Endothelial cell of umbilical vein (primary cell): ENCODE measurements around the gene TNRC6A. TPM values are rescaled to one million over a fixed set of nuclear protein-coding genes. Genes with fewer than 3 reads are reported as not detected.

Experiments used
- BruUV-seq: library from RNA; stranded (reverse); fragments of 400-500 nt; replicated peaks from 2 replicates; lab custom pipeline; 2021; lab: Mats Ljungman, UMichigan
- CTCF ChIA-PET: fragments of 300-600, 350-600 bp; sonication (Branson Sonifier 250); formaldehyde crosslinking; loops from one replicate; lab custom pipeline; 2021; ENCODE audit warnings: antibody characterized with exemption, inconsistent platforms; lab: Charles Lee
- POLR2A ChIA-PET: fragments of 300-600, 350-600 bp; sonication (Branson Sonifier 250); formaldehyde crosslinking; loops from one replicate; lab custom pipeline; 2021; ENCODE audit warnings: antibody characterized with exemption, inconsistent platforms; lab: Charles Lee
- DNase-seq: peaks from one replicate; pipeline ENCODE4 v3.0.0-alpha.2; 2011; ENCODE audit warnings: low read depth, low spot score
- FAIRE-seq: peaks from 2 replicates; lab custom pipeline; 2011; peaks lifted over from hg19 to GRCh38; lab: Jason Lieb, UNC
- H2AFZ ChIP-seq: 2 replicates; pipeline ENCODE4 v1.6.0; 2012; ENCODE audit warnings: low read depth, low read length, control low read depth, inconsistent platforms
- H3K27ac ChIP-seq: 2 replicates; pipeline ENCODE4 v1.5.1; 2011; ENCODE audit warnings: low read depth, mild to moderate bottlenecking, control low read depth, low read length, moderate library complexity; ENCODE audit not compliant: insufficient read depth
- H3K27me3 ChIP-seq, 2 experiments: 2 replicates each; pipeline versions ENCODE4 v1.6.0 to v1.6.1; 2011; ENCODE audit warnings: low read length in 2 of 2, mixed read lengths in 1 of 2; ENCODE audit not compliant: control insufficient read depth in 2 of 2, insufficient read depth in 2 of 2
- H3K36me3 ChIP-seq, 2 experiments: 2 replicates in 1 of 2; 3 replicates in 1 of 2; pipeline ENCODE4 v1.5.1; 2011; ENCODE audit warnings: low read length in 2 of 2, mild to moderate bottlenecking in 1 of 2, moderate library complexity in 1 of 2; ENCODE audit not compliant: control insufficient read depth in 2 of 2, insufficient read depth in 2 of 2; ENCODE audit errors: extremely low read depth in 1 of 2
- H3K4me1 ChIP-seq: 3 replicates; pipeline ENCODE4 v1.5.1; 2011; ENCODE audit warnings: mild to moderate bottlenecking, low read length; ENCODE audit not compliant: control insufficient read depth, insufficient read depth; ENCODE audit errors: extremely low read depth
- H3K4me2 ChIP-seq: 2 replicates; pipeline ENCODE4 v1.6.1; 2011; ENCODE audit warnings: low read length, control low read depth, mixed read lengths; ENCODE audit not compliant: insufficient read depth
- H3K4me3 ChIP-seq, 3 experiments: fragments of 200-600 bp in 1 of 3; sonication (generic), shearing (Covaris generic) in 1 of 3; replicated peaks in 1 of 3; 2 replicates each; pipeline ENCODE4 v1.5.1; 2011 to 2016; ENCODE audit warnings: control low read depth in 3 of 3, low read length in 3 of 3, mild to moderate bottlenecking in 2 of 3, inconsistent platforms in 1 of 3, low read depth in 1 of 3, moderate library complexity in 1 of 3; ENCODE audit not compliant: insufficient read depth in 1 of 3
- H3K79me2 ChIP-seq: 2 replicates; pipeline ENCODE4 v1.6.0; 2012; ENCODE audit warnings: low read length, inconsistent platforms; ENCODE audit not compliant: control insufficient read depth, insufficient read depth
- H3K9ac ChIP-seq: replicated peaks from 2 replicates; pipeline ENCODE3; 2011; ENCODE audit warnings: low read length, control low read depth; ENCODE audit not compliant: insufficient read depth; ENCODE audit errors: extremely low read depth
- H3K9me1 ChIP-seq: replicated peaks from 3 replicates; pipeline ENCODE4 v1.6.0; 2011; ENCODE audit warnings: mild to moderate bottlenecking, low read length; ENCODE audit not compliant: control insufficient read depth, insufficient read depth; ENCODE audit errors: extremely low read depth
- H3K9me3 ChIP-seq: replicated peaks from 2 replicates; pipeline ENCODE4 v1.5.1; 2012; ENCODE audit warnings: low read length, inconsistent platforms; ENCODE audit not compliant: control insufficient read depth, insufficient read depth
- H4K20me1 ChIP-seq: replicated peaks from 2 replicates; pipeline ENCODE3; 2011; ENCODE audit warnings: mild to moderate bottlenecking, low read length; ENCODE audit not compliant: control insufficient read depth, insufficient read depth; ENCODE audit errors: extremely low read depth
- CTCF ChIP-seq, 2 donors: IDR thresholded peaks; 1 replicate in 1 of 2; 2 replicates in 1 of 2; pipeline ENCODE4 v1.5.1; 2011; ENCODE audit warnings: low read length in 2 of 2, mild to moderate bottlenecking in 2 of 2, moderate library complexity in 2 of 2, control low read depth in 1 of 2, inconsistent platforms in 1 of 2, low read depth in 1 of 2; ENCODE audit not compliant: insufficient read depth in 1 of 2; ENCODE audit errors: extremely low read depth in 1 of 2
- EZH2 ChIP-seq: IDR thresholded peaks from 2 replicates; pipeline ENCODE4 v1.6.1; 2012; ENCODE audit warnings: borderline replicate concordance, low read depth, mild to moderate bottlenecking, moderate library complexity, low read length, inconsistent platforms; ENCODE audit not compliant: severe bottlenecking
- FOS ChIP-seq: IDR thresholded peaks from 2 replicates; pipeline ENCODE4 v1.6.1; 2011; ENCODE audit warnings: mild to moderate bottlenecking, low read length, moderate library complexity, borderline replicate concordance; ENCODE audit not compliant: insufficient read depth
- GATA2 ChIP-seq: IDR thresholded peaks from 2 replicates; pipeline ENCODE4 v1.7.0; 2011; ENCODE audit warnings: low read depth, mild to moderate bottlenecking, moderate library complexity, mixed read lengths, low read length; ENCODE audit not compliant: insufficient read length, insufficient read depth
- JUN ChIP-seq: IDR thresholded peaks from 2 replicates; pipeline ENCODE4 v1.6.1; 2011; ENCODE audit warnings: borderline replicate concordance, low read depth; ENCODE audit not compliant: insufficient read length, insufficient read depth
- MAX ChIP-seq: IDR thresholded peaks from 2 replicates; pipeline ENCODE4 v1.6.1; 2011; ENCODE audit not compliant: insufficient read depth, insufficient read length
- MYC ChIP-seq: IDR thresholded peaks from one replicate; pipeline ENCODE4 v1.6.1; 2011; ENCODE audit warnings: mild to moderate bottlenecking, low read depth, low read length
- POLR2A ChIP-seq: IDR thresholded peaks from 2 replicates; pipeline ENCODE4 v1.6.1; 2012; ENCODE audit warnings: low read depth, mild to moderate bottlenecking, control low read depth, low read length
- POLR2AphosphoS5 ChIP-seq: IDR thresholded peaks from 2 replicates; pipeline ENCODE4 v1.6.1; 2012; ENCODE audit warnings: low read depth, mild to moderate bottlenecking, control low read depth, low read length, moderate library complexity; ENCODE audit not compliant: insufficient read depth
- dilution Hi-C: fragments of 300-500 bp; cut with MboI; formaldehyde crosslinking; loops from one replicate; pipeline ENCODE4 v1.15.0; 2019; ENCODE audit warnings: low sequenced_read_pairs; ENCODE audit not compliant: extremely low pct_ligation_motif_present
- intact Hi-C: fragments of 100-400 bp; cut with micrococcal nuclease; formaldehyde crosslinking; loops from one replicate; pipeline ENCODE4 v1.10.0; 2022
- polyA plus RNA-seq, 4 experiments: library from polyadenylated mRNA; depleted of rRNA in 3 of 4; stranded (reverse) in 3 of 4; unstranded in 1 of 4; fragments of >200 nt; gene quantifications; 2 replicates each; pipeline versions ENCODE4 v1.2.1 to v1.2.3, GENCODE V29; 2011 to 2012; ENCODE audit warnings: missing spikeins in 1 of 4
- total RNA-seq: library from RNA; stranded (reverse); gene quantifications from 2 replicates; pipeline ENCODE4 v1.2.3, GENCODE V29; 2021

TNRC6A gene
- total and polyA plus RNA-seq, 2 donors (not counting 3 experiments of a cell fraction or from before 2014, with no cell fraction given), result 39.3 to 74.5 TPM

GRCh38 chr16:24755201-24755874 lies 25.9 kb downstream of the TNRC6A start:
- H4K20me1 ChIP-seq, result peaks cover 14% of the 10 kb centered on the region
- TF ChIP-seq POLR2A, result no peak
- H3K4me1 ChIP-seq, result peaks cover 7% of the 10 kb centered on the region
- H3K9ac ChIP-seq, result no peak overlapping the region
- ChIA-PET CTCF (interaction anchor here (1.2 to 1.9 kb wide), 4 partner anchors 10 to 175 kb away, joined by 3 to 4 read pairs (median 4); no protein-coding TSS in a partner anchor), POLR2A (no interaction called here)
- peaks cover 85% of the 10 kb centered on the region for H3K79me2 ChIP-seq
- no peaks in the 10 kb centered on the region for H3K9me3 ChIP-seq
- no peaks in the 10 kb centered on the region for H3K27me3 ChIP-seq
- no peak overlapping the region for H3K27ac ChIP-seq
- FAIRE-seq (no peak), DNase-seq (no peak)
- H3K4me3 ChIP-seq, result no peak overlapping the region
- no peak overlapping the region for H2AFZ ChIP-seq
- dilution Hi-C loops, result no loop called here
- H3K36me3 ChIP-seq, result peaks cover 0 to 6% of the 10 kb centered on the region in 2 experiments
- no peaks in the 10 kb centered on the region for H3K9me1 ChIP-seq
- H3K4me2 ChIP-seq, result no peak overlapping the region
- intact Hi-C loops, result no loop called here
- BruUV-seq, result no TSS peak

DNA sequence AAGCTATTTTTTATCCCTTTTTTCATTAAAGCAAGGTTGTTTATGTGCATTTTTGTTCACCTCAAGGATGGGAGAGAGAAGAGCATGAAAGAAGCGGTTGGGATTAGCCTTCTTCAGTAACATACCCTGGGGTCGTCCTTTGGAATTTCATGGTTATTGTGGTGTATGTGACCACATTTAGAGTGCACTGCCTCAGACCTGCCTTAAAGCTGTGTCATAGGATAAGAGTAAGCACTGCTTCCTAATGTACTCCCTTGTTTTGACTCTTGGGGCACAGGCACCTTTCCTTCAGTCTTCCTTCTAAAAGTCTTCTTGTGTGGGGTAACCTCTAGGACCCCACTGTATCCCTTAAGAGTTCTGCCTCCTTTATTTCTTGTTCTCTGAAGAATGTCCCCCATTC lies 28.9 kb downstream of the TNRC6A start:
- DNase-seq, result no peak
- Histone ChIP-seq H3K9ac (no peak overlapping the region), H2AFZ (no peak overlapping the region), H3K36me3 (peaks cover 6% of the 10 kb centered on the region in 2 experiments), H3K79me2 (peaks cover 59% of the 10 kb centered on the region), H4K20me1 (peaks cover 7% of the 10 kb centered on the region), H3K9me3 (no peaks in the 10 kb centered on the region), H3K27ac (no peak overlapping the region), H3K27me3 (no peaks in the 10 kb centered on the region), H3K9me1 (no peaks in the 10 kb centered on the region), H3K4me1 (peaks cover 2% of the 10 kb centered on the region), H3K4me3 (no peak overlapping the region), H3K4me2 (no peak overlapping the region)
- no peak for FAIRE-seq
- ChIA-PET POLR2A (no interaction called here), CTCF (interaction anchor here (0.6 to 1.5 kb wide), 3 partner anchors 10 to 42 kb away, joined by 4 to 6 read pairs (median 6); no protein-coding TSS in a partner anchor)
- BruUV-seq, result no TSS peak
- intact Hi-C loops, result no loop called here
- TF ChIP-seq POLR2A (no peak), FOS (no peak), EZH2 (no peak), GATA2 (no peak), MYC (no peak), CTCF (IDR thresholded peaks at IDR 0.05; ENCODE audit: extremely low read depth in 1 of 2, insufficient read depth in 1 of 2, low read depth in 1 of 2, low read length in 2 of 2) (no peak), MAX (no peak), JUN (no peak), POLR2AphosphoS5 (no peak)
- dilution Hi-C loops, result no loop called here
